GM21529 (cell line): ENCODE results near the gene CACNA2D2.

Experiments used
- ATAC-seq: cut with Tn5 transposase; IDR thresholded peaks from one replicate; pipeline ENCODE4 v1.9.1; 2021; ENCODE audit not compliant: unreplicated experiment

CACNA2D2 gene

GRCh38 chr3:50502584-50503423 lies 630 bp downstream of the CACNA2D2 start:
- no peak for ATAC-seq

- ATAC-seq: no peak
Measured at GRCh38 chr3:50502225-50502583, 1.2 kb downstream of the CACNA2D2 start.

- ATAC-seq: no peak
Measured at GRCh38 chr3:50495609-50496423, 7.6 kb downstream of the CACNA2D2 start.

- ATAC-seq: no peak
Measured at GRCh38 chr3:50494126-50494525, 9.3 kb downstream of the CACNA2D2 start.

- ATAC-seq: no peak
Measured at GRCh38 chr3:50493623-50494022, 9.8 kb downstream of the CACNA2D2 start.

- no peak for ATAC-seq
Measured at GRCh38 chr3:50493086-50493485, 10.3 kb downstream of the CACNA2D2 start.

GRCh38 chr3:50491023-50491422 lies 12.4 kb downstream of the CACNA2D2 start:
- ATAC-seq: no peak

- no peak for ATAC-seq
Measured at GRCh38 chr3:50490424-50490823, 13.0 kb downstream of the CACNA2D2 start.

GRCh38 chr3:50487181-50487580 lies 16.3 kb downstream of the CACNA2D2 start:
- ATAC-seq: no peak

- no peak for ATAC-seq
Measured at GRCh38 chr3:50486219-50486888, 17.1 kb downstream of the CACNA2D2 start.

- no peak for ATAC-seq
Measured at GRCh38 chr3:50484722-50485121, 18.7 kb downstream of the CACNA2D2 start.

GRCh38 chr3:50483374-50483773 lies 20.1 kb downstream of the CACNA2D2 start:
- no peak for ATAC-seq

- ATAC-seq: no peak
Measured at GRCh38 chr3:50481992-50482391, 21.4 kb downstream of the CACNA2D2 start.

GRCh38 chr3:50480471-50480870 lies 23.0 kb downstream of the CACNA2D2 start:
- ATAC-seq: no peak

- ATAC-seq: no peak
Measured at GRCh38 chr3:50479523-50479922, 23.9 kb downstream of the CACNA2D2 start.

- no peak for ATAC-seq
Measured at GRCh38 chr3:50478671-50479260, 24.7 kb downstream of the CACNA2D2 start.

GRCh38 chr3:50478051-50478450 lies 25.4 kb downstream of the CACNA2D2 start:
- ATAC-seq: no peak

- ATAC-seq: no peak
Measured at GRCh38 chr3:50475348-50475747, 28.1 kb downstream of the CACNA2D2 start.

- ATAC-seq: no peak
Measured at GRCh38 chr3:50474717-50475116, 28.7 kb downstream of the CACNA2D2 start.

GRCh38 chr3:50473768-50474167 lies 29.7 kb downstream of the CACNA2D2 start:
- ATAC-seq: no peak

- ATAC-seq: no peak
Measured at GRCh38 chr3:50472958-50473357, 30.5 kb downstream of the CACNA2D2 start.
